K562 (cell line): ENCODE results near the gene RNF126. TPM values are rescaled to one million over a fixed set of nuclear protein-coding genes. Genes with fewer than 3 reads are reported as not detected.

Experiments used
- ELF4 ChIP-seq: fragments of 450-650 bp; formaldehyde crosslinking; IDR thresholded peaks from 2 replicates; pipeline ENCODE4 v1.4.0; 2022; ENCODE audit warnings: missing genetic modification characterization
- NCOR1 ChIP-seq: fragments of 450-650 bp; IDR thresholded peaks from 2 replicates; pipeline ENCODE4 v1.6.1; 2016; ENCODE audit warnings: mild to moderate bottlenecking, moderate library complexity
- POLR2H ChIP-seq: IDR thresholded peaks from 2 replicates; pipeline ENCODE4 v1.6.1; 2016; ENCODE audit warnings: missing genetic modification characterization, low read depth, mild to moderate bottlenecking, control low read depth, missing compliant biosample characterization, moderate library complexity
- TCFL5 ChIP-seq: fragments of 250-450 bp; sonication (Bioruptor Pico); conservative IDR thresholded peaks from 2 replicates; pipeline ENCODE4 v1.6.1; 2021; ENCODE audit warnings: mild to moderate bottlenecking, moderate library complexity, matching md5 sums
- TEAD4 ChIP-seq, 2 experiments: sonication (generic) in 1 of 2; formaldehyde crosslinking in 1 of 2; IDR thresholded peaks; 2 replicates each; pipeline versions ENCODE4 v1.6.1 to v1.8.0; 2012 to 2022; ENCODE audit warnings: borderline replicate concordance in 1 of 2, inconsistent platforms in 1 of 2, low read length in 1 of 2, mild to moderate bottlenecking in 1 of 2, missing genetic modification reagents in 1 of 2
- ZKSCAN1 ChIP-seq: fragments of 150-350 bp; IDR thresholded peaks from 2 replicates; pipeline ENCODE4 v1.6.1; 2016; ENCODE audit warnings: low read depth, low read length
- ZNF133 ChIP-seq: fragments of 250-450 bp; sonication (Bioruptor Pico); IDR thresholded peaks from 2 replicates; pipeline ENCODE4 v1.4.0; 2020; ENCODE audit warnings: mild to moderate bottlenecking
- ZNF280B ChIP-seq: fragments of 250-450 bp; sonication (Bioruptor Pico); IDR thresholded peaks from 2 replicates; pipeline ENCODE4 v1.5.1; 2021; ENCODE audit warnings: mild to moderate bottlenecking
- ZNF407 ChIP-seq: fragments of 450-650 bp; IDR thresholded peaks from 2 replicates; pipeline ENCODE4 v1.6.1; 2016; ENCODE audit warnings: low read depth
- ZNF707 ChIP-seq: fragments of 250-450 bp; sonication (Bioruptor Pico); conservative IDR thresholded peaks from 2 replicates; pipeline ENCODE4 v1.8.0; 2022; ENCODE audit warnings: inconsistent platforms, mild to moderate bottlenecking, moderate library complexity
- polyA plus RNA-seq, 8 experiments: library from polyadenylated mRNA; depleted of rRNA in 4 of 8; stranded (reverse) in 5 of 8; unstranded in 3 of 8; fragments of >200 nt; fragmentation: Nextera tagmentation in 2 of 8; fragmentation: Illumina TruSeq in 1 of 8; extraction: Ambion mirVana in 2 of 8; extraction: Trizol in 1 of 8; gene quantifications; 2 replicates each; pipeline versions ENCODE4 v1.2.1 to v1.2.3, GENCODE V29; 2011 to 2014; ENCODE audit warnings: inconsistent platforms in 1 of 8, missing spikeins in 1 of 8
- total RNA-seq, 7 experiments: library from RNA; depleted of rRNA in 6 of 7; stranded (reverse); fragments of >200 nt in 6 of 7; fragmentation: Illumina TruSeq in 2 of 7; extraction: Trizol in 2 of 7; gene quantifications; 2 replicates each; pipeline versions ENCODE4 v1.2.1 to v1.2.3, GENCODE V29; 2011 to 2021; ENCODE audit warnings: low replicate concordance in 1 of 7

RNF126 gene
- total and polyA plus RNA-seq, 9 of the 15 experiments (the other 6 are each of a cell fraction or from before 2014, with no cell fraction given), result 0.27 to 101 (median 12.3) TPM

- TF ChIP-seq ZNF407, result no peak
- no peak for TF ChIP-seq ZKSCAN1
- TF ChIP-seq NCOR1, result peak; percentile 69
- no peak for TF ChIP-seq ZNF707 (CRISPR knock-in tag)
- peak; percentile 35; the same call in 1 of the 2 replicates for TF ChIP-seq TEAD4 (IDR thresholded peaks at IDR 0.05; ENCODE audit: low read length)
- TF ChIP-seq TEAD4 (CRISPR knock-in tag; IDR thresholded peaks at IDR 0.05; ENCODE audit: borderline replicate concordance), result no peak
- TF ChIP-seq TCFL5 (CRISPR knock-in tag), result no peak
- TF ChIP-seq ZNF280B, result no peak
- no peak for TF ChIP-seq POLR2H (tag)
- TF ChIP-seq ELF4 (CRISPR knock-in tag), result 0 out of 2 replicates have a peak, but pooled peaks have one; percentile 34
- no peak for TF ChIP-seq ZNF133 (CRISPR knock-in tag)
Measured at GRCh38 chr19:610801-611480, 52.1 kb downstream of the RNF126 start (continued).
